Measurements from ENCODE around the gene PSMC6. TPM values are rescaled to one million over a fixed set of nuclear protein-coding genes. Genes with fewer than 3 reads are reported as not detected.
A peak's percentile ranks its signal among the peaks of the same experiment; 100 is the strongest.

Gene PSMC6
- total RNA-seq, 6 donors from 2014 or later = 36.1 to 95.1 (median 57.2) TPM

DNA sequence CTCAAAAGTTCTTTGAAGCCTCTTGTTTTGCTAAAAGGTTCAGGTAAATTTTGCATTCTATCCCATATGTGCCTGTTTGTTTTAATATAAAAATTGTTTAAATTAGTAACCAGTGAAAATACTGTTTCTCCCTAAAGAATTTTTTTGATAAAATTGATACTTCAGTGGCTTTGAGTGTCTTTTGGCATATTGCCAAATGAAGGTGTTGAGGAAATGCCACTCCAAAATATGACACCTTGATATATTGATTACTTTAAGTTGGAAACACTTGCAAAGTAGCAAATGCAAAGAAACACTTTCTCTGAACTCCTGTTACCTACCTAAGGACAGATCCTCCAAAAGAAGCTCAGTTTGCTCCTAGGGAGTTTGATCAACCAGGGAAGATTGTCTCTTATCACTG is 31.4 kb downstream of the PSMC6 start:
- no peak overlapping the region for H3K4me3 ChIP-seq
- H3K9me3 ChIP-seq = no peaks in the 10 kb centered on the region
- TF ChIP-seq, protein P1, sequence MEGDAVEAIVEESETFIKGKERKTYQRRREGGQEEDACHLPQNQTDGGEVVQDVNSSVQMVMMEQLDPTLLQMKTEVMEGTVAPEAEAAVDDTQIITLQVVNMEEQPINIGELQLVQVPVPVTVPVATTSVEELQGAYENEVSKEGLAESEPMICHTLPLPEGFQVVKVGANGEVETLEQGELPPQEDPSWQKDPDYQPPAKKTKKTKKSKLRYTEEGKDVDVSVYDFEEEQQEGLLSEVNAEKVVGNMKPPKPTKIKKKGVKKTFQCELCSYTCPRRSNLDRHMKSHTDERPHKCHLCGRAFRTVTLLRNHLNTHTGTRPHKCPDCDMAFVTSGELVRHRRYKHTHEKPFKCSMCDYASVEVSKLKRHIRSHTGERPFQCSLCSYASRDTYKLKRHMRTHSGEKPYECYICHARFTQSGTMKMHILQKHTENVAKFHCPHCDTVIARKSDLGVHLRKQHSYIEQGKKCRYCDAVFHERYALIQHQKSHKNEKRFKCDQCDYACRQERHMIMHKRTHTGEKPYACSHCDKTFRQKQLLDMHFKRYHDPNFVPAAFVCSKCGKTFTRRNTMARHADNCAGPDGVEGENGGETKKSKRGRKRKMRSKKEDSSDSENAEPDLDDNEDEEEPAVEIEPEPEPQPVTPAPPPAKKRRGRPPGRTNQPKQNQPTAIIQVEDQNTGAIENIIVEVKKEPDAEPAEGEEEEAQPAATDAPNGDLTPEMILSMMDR (IDR thresholded peaks at IDR 0.05) = no peak
- no peak for TF ChIP-seq POLR2AphosphoS5 (IDR thresholded peaks at IDR 0.05)
- TF ChIP-seq POLR2A (IDR thresholded peaks at IDR 0.05) = no peak
- TF ChIP-seq EP300 (IDR thresholded peaks at IDR 0.05) = no peak
- peaks cover 13 to 24% (median 21%) of the 10 kb centered on the region in 4 donors for H3K4me1 ChIP-seq
- no peaks in the 10 kb centered on the region for H3K36me3 ChIP-seq
- no peak for DNase-seq
- H3K27ac ChIP-seq = no peak overlapping the region
- ATAC-seq (ENCODE audit: low FRiP score in 2 of 2) = no peak
- H3K27me3 ChIP-seq = no peaks in the 10 kb centered on the region

DNA sequence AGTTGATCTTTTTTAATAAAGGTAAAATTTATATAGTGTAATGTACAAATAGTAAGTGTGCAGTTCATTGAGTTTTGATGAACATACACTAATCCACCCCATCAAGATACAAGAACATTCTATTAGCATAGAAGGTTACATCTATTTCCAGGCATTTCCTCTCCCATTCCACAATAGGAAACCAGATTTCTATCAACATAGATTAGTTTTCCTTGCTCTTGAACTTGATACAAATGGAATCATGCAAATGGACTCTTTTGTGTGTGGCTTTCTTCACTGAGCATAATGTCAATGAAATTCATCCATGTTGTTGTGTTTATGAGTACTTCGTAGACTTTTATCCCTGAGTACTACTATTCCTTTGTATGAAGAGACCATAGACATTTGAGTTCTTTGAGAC is 33.8 kb downstream of the PSMC6 start:
- Histone ChIP-seq H3K4me1 (peaks cover 13 to 24% (median 20%) of the 10 kb centered on the region in 4 donors), H3K4me3 (no peak overlapping the region), H3K27me3 (no peaks in the 10 kb centered on the region), H3K36me3 (peaks cover 0 to 6% (median 0%) of the 10 kb centered on the region in 4 donors), H3K27ac (peak overlapping the region in 1 of 4 donors; percentile 65), H3K9me3 (no peaks in the 10 kb centered on the region)
- ATAC-seq (ENCODE audit: low FRiP score in 2 of 2) (no peak), DNase-seq (no peak)
- TF ChIP-seq EP300 (IDR thresholded peaks at IDR 0.05) (no peak), POLR2A (IDR thresholded peaks at IDR 0.05) (no peak)
- TF ChIP-seq, protein P1 (IDR thresholded peaks at IDR 0.05) = no peak
- WGBS, 2 donors = 71 to 79% methylated on average over 1 of the region's 1 CpG

DNA sequence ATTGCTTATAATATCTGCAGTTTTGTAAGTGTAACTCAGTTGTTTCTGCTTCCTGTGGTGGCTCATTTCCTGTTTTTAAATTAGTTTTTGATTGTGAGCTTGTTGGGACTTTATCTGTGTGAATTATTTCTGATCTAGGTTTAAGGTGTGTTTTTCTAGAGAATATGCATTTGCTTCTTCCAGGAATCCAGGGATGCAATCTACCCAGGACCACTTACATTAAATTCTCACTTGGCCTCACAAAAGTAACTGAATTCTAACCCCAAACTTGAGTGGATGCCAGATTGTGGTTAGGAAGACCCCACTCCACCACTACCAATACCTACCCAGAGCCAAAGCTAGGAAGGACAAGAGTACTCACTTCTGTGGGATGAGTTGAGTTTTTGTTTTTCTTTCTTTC is 34.9 kb downstream of the PSMC6 start:
- H3K4me3 ChIP-seq = no peak overlapping the region
- no peak for DNase-seq
- no peak for ATAC-seq (ENCODE audit: low FRiP score in 2 of 2)
- H3K27ac ChIP-seq = peak overlapping the region; percentile 29 to 71 (median 62)
- TF ChIP-seq, protein P1 (IDR thresholded peaks at IDR 0.05) = no peak
- TF ChIP-seq EP300 (IDR thresholded peaks at IDR 0.05) = no peak
- TF ChIP-seq POLR2AphosphoS5 (IDR thresholded peaks at IDR 0.05) = no peak
- no peak for TF ChIP-seq POLR2A (IDR thresholded peaks at IDR 0.05)
- peaks cover 0 to 14% (median 0%) of the 10 kb centered on the region in 4 donors for H3K36me3 ChIP-seq
- H3K4me1 ChIP-seq = peaks cover 13 to 24% (median 14%) of the 10 kb centered on the region in 4 donors
- no peaks in the 10 kb centered on the region for H3K9me3 ChIP-seq
- H3K27me3 ChIP-seq = no peaks in the 10 kb centered on the region

DNA sequence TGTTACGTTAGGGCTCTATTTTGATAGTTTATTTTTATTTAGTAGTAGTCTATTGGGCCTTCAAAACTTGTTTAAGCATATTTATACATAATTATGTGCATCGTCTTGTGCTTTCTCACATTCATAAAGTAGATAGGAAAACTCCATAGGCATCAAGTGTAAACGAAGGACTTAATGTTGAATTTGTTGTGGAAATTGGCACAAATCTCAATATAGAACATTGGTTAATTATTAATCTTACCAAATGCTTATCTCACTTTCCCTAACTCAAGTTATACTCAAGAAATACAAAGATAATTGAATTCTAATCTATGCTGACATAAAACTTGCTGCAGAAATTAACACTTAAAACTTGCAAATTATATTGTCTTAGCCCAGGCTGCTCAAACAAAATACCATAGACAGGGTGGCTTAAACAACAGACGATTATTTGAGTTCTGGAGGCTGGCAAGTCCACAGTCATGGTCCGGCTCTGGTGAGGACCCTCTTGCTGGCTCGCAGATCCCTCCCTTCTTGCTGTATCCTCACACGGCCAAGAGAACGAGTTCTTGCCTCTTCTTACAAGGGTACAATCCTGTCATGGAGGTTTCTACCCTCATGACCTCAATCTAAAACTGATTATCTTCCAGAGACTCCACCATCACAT is 41.8 kb downstream of the PSMC6 start:
- TF ChIP-seq POLR2AphosphoS5 (IDR thresholded peaks at IDR 0.05) = no peak
- Histone ChIP-seq H3K27ac (no peak overlapping the region), H3K4me3 (no peak overlapping the region), H3K4me1 (no peaks in the 10 kb centered on the region), H3K27me3 (no peaks in the 10 kb centered on the region), H3K36me3 (peaks cover 0 to 57% (median 18%) of the 10 kb centered on the region in 4 donors), H3K9me3 (no peaks in the 10 kb centered on the region)
- no peak for DNase-seq
- WGBS, 2 donors = 74 to 76% methylated on average over 8 of the region's 8 CpGs
- no peak for ATAC-seq (ENCODE audit: low FRiP score in 2 of 2)

DNA sequence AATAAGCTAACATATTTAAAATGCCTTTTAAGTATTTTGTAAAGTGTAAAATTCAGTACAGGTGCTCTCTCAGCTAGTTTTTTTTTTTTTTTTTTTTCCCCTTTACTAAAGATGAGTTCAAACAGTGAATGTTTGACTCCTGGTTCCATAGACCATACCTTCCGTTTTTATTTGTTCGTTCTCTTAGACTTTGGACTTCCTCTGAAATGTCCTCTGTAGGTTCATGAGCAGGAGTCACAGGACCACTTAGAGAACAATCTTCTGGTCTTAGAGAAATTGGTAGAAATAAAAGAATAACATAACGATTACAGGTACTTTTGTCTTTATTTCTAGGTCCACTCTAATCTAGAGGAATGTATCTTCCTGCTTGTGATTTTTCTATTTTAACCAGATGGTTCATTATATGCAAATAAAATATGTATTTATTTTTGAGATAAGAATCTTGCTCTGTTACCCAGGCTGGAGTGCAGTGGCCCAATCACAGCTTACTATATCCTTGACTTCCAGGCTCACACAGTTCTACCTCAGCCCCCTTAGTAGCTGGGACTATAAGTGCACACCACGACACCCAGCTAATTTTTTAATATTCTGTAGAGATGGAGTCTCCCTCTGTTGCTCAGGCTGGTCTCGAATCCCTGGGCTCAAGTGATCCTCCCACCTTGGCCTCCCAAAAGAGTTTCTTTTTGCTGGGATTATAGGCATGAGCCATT is 48.8 kb downstream of the PSMC6 start:
- Histone ChIP-seq H3K4me3 (no peak overlapping the region), H3K27ac (no peak overlapping the region), H3K9me3 (no peaks in the 10 kb centered on the region), H3K4me1 (no peaks in the 10 kb centered on the region), H3K27me3 (no peaks in the 10 kb centered on the region), H3K36me3 (peaks cover 0 to 34% (median 15%) of the 10 kb centered on the region in 4 donors)
- TF ChIP-seq POLR2AphosphoS5 (IDR thresholded peaks at IDR 0.05) (no peak), POLR2A (IDR thresholded peaks at IDR 0.05) (no peak), EP300 (IDR thresholded peaks at IDR 0.05) (no peak)
- TF ChIP-seq, protein P1 (IDR thresholded peaks at IDR 0.05) = no peak
- 92 to 96% methylated on average over 5 of the region's 5 CpGs for WGBS, 2 donors
- ATAC-seq (ENCODE audit: low FRiP score in 2 of 2) = no peak
- DNase-seq = no peak
